Stimulated activated CD4-positive, alpha-beta T cell treated with anti-CD3 and anti-CD28 coated beads, Interleukin-2, amount 100 ng/mL, for 4 hours (primary cell): Measurements from ENCODE around the gene TMEM213.

ENCODE experiments used
- DNase-seq: peaks from one replicate; pipeline ENCODE4 v3.0.0-alpha.2; 2020; ENCODE audit warnings: low read depth

The TMEM213 gene

DNA sequence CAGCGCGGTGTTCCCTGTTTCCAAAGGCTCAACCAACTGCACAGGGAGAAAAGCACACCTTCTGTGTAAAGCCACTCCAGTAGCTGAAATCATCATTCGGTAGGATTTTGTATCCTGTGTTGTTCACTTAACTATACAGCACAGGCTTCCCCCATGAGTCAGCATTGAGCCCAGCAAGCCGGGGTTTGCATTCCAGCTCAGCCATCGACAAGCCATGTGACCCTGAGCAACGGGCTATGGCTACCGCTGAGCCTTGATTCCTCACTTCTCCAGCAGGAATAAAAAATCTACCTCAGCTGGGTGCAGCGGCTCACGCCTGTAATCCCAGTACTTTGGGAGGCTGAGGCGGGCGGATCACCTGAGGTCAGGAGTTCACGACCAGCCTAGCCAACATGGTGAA, 44.3 kb downstream of the TMEM213 start:
- DNase-seq, result no peak

DNA sequence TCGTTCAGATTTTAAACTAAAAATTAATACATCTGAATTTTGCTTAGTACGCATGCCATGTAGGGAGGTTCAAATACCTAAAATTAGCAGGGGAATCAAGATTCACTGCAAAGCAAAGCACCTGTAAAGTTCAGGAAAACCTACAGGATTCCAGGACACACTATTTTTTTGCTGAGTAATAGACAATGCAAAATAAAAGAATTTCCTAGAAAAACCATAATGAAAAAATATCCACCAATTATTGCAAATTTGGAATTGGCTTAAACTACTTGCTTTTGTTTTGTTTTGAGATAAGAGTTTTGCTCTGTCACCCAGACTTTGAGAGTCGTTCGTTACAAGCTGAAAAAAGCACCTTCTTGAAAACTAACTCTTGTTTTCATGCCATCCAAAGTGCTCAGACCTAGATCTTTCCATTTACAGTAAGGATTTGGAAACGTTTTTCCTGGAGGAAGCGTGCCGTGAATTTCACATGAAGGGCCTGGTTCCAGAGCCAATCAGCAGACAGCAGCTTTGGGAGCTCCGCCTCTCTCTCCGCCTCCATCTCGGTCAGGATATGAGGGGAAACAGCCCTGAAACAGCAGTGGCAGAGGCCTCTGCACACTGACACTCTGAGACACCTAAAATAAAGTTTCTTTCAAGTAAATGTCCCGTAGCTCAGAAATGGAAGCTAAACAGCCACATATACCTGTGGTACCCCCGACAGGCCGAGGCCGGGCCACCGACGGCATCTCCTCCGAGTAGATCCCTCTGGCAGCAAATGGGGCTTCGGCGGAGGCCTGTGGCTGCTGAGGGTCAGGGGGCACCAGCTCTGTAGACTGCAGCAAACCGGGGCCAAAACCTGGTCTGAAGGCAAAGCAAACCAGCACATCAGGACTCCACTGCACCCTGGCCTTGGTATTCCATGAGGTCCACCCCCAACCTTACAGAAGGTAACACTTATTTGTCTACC, 46.1 kb downstream of the TMEM213 start:
- DNase-seq, result no peak

- no peak for DNase-seq
Observed at GRCh38 chr7:138845711-138846110, 47.9 kb downstream of the TMEM213 start.

GRCh38 chr7:138848056-138848980, 50.5 kb downstream of the TMEM213 start:
- DNase-seq, result no peak

DNA sequence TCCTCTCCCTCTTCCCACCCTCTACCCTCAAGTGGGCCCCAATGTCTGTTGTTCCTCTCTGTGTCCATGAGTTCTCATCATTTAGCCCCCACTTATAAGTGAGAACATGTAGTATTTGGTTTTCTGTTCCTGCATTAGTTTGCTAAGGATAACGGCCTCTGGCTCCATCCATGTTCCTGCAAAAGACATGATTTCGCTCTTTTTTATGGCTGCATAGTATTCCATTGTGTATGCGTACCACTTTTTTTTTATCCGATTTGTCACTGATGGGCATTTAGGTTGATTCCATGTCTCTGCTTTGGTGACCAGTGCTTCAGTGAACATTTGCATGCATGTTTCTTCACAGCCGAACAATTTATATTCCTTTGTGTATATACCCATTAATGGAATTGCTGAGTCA, 51.9 kb downstream of the TMEM213 start:
- DNase-seq, result no peak

GRCh38 chr7:138852469-138852868, 54.7 kb downstream of the TMEM213 start:
- no peak for DNase-seq

- DNase-seq, result no peak
Observed at GRCh38 chr7:138853448-138853847, 55.7 kb downstream of the TMEM213 start.

GRCh38 chr7:138854115-138854645, 56.4 kb downstream of the TMEM213 start:
- no peak for DNase-seq

DNA sequence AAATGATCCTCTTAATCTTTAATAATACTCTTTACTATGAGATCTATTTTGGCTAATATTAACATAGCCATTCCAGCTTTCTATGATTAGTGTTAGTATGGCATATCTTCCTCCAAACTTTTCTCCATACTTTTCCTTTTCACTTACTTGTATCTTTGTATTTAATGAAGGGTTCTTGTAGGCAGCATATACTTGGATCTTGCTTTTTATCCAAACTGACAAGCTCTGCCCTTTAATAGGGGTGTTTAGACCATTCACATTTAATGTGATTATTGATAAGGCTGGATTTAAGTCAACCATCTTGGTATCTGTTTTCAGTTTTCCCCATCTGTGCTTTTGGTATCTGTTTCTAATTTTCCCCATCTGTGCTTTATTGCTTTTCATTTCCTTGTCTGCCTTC, 59.9 kb downstream of the TMEM213 start:
- DNase-seq, result no peak

DNA sequence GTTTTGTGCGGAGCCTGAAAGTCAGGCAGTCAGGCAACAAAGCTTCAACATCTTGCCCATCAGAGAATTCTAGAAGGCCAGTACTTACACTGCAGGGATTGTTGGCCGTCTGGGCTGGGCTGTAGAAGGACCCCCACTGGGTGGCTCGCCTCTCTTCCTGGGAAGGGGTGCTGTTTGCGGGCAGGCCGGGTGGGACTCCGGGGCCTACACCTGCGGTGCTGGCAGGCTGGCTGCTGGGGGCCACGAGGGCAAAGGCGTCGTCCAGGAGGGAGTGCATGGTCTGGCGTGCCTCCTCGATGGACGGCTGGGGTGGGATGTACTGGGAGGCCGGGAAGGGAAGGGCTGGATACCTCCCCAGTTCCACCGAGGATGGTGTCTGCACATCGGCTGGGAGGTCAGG, 63.3 kb downstream of the TMEM213 start:
- DNase-seq, result no peak

GRCh38 chr7:138863931-138864330, 66.1 kb downstream of the TMEM213 start:
- DNase-seq, result no peak

DNA sequence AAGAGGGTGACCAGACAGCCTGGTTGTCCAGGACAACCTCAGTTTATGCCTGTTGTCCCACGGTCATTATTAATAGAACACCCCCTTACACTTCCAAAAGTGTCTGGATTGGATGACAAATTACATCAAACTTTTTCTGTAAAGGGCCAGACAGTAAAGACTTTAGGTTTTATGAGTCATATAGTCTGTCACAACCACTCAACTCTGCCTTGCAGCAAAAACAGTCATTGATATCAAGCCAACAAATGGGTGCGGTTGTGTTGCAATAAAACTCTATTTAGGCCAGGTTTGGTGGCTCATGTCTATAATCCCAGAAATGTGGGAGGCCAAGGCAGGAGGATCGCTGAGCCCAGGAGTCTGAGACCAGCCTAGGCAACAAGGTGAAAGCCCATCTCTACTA, 66.9 kb downstream of the TMEM213 start:
- no peak for DNase-seq

DNA sequence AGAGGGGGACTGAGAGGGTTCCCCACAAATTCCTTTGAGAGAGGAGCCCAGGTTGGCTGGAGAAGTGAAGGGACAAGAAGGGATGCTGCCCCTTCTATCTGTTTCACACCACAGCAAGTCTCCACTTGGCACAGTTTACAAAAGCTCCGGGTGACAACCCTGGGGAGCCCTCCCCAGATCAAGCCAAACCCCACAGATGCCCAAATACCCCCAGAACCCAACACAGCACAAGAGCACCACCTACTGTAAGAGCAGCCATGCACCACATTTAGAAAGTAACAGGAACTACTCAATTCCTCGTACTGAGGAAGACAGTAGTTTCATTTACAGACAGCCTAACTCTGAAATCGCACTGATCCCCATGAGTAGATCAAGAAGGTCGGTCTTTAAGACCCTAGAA, 68.0 kb downstream of the TMEM213 start:
- DNase-seq, result peak; percentile 24

- no peak for DNase-seq
Observed at GRCh38 chr7:138866353-138866752, 68.6 kb downstream of the TMEM213 start.

DNA sequence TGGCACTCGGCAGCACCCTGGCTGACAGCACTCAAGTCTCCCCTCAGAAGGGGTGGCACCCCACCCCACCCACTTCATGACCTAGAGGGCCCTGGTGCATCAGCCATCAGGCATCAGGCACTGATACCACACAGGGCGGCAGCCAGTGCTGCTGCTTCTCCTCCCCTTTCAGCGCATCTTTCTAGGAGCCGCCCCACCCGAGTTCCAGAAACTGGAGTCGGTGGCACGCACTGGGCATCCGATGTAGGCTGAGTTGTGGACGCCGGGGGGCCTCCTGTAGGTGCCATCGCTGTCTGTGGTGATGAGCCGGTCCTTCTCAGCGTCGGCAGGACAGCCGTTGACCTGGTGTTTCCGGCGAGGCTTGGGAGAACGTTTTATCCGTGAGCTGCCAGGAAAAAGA, 70.0 kb downstream of the TMEM213 start:
- DNase-seq, result no peak

GRCh38 chr7:138868711-138869110, 70.9 kb downstream of the TMEM213 start:
- no peak for DNase-seq

- no peak for DNase-seq
Observed at GRCh38 chr7:138869353-138869752, 71.6 kb downstream of the TMEM213 start.

DNA sequence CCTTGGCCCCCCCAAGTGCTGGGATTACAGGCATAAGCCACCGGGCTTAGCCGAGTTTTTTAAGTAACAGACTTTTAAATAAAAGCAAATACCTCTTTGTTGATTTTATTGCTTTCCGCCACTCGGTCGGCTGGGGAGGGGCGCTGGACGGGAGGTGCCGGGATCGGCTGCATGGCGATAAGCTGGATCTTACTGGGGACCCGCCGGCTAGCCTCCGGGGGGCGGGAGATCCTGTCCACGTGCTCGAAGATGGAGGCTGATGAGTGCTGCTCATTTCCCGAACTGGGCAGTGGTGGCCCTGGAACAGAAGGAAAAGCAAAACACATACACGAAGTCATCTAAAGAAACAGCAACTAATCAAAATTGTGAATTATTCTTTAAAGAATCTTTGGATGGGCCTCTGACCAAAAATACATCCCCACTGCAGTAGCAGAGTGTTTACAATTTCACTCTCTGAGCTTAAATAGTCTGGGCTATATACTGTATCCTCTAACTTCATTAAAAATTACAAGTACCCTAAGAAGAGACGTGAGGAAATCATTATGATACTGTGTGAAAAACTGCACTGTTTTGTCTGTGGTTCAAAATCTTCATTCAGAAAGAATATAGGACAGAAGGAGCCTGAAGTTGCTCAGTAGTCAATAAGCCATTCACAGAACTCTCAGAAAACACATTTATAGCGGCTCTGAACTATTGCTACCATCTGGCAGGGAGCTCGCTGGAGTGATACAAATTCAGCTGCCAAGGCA, 73.4 kb downstream of the TMEM213 start:
- DNase-seq, result no peak

DNA sequence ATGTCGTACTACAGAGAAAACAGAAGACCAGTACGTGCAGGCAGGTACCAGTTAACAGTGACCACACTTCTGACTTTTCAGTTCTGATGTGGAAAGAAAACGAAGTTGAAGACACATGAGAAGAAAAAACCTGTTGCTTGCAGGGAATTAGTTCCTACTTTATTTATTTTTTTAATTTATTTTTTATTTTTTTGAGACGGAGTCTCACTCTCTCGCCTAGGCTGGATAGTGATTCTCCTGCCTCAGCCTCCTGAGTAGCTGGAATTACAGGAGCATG, 74.0 kb downstream of the TMEM213 start:
- no peak for DNase-seq

- no peak for DNase-seq
Observed at GRCh38 chr7:138872576-138872975, 74.8 kb downstream of the TMEM213 start.

GRCh38 chr7:138873220-138873892, 75.6 kb downstream of the TMEM213 start:
- DNase-seq, result no peak

DNA sequence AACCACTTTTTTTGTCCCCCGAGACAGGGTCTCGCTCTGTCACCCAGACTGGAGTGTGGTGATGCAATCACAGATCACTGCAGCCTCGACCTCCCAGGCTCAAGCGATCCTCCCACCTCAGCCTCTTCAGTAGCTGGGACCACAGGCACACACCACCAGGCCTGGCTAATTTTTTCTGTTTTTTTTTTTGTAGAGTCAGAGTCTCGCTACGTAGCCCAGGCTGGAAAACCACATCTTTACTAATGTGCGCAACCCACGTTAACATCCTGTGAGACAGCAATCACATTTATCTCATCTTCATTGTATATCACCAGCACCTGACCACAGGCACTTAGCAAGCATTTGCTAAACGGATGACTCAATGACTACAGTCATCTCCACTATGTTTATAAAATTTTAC, 78.0 kb downstream of the TMEM213 start:
- DNase-seq, result peak; percentile 54
